IMR-90 (cell line): ENCODE results near the gene NPPC. TPM values are rescaled to one million over a fixed set of nuclear protein-coding genes. Genes with fewer than 3 reads are reported as not detected.

ENCODE experiments used
- ATAC-seq: fragments of 200-7000 bp; cut with Tn5 transposase; 2 replicates; pipeline ENCODE4 v1.9.1; 2020; ENCODE audit warnings: low read depth, mild to moderate bottlenecking, moderate library complexity
- BruUV-seq: library from RNA; stranded (reverse); fragments of 400-500 nt; replicated peaks from 2 replicates; lab custom pipeline; 2021; lab: Mats Ljungman, UMichigan
- CTCF ChIA-PET: fragments of 300-600 bp; formaldehyde crosslinking; extraction: SDS; loops from one replicate; lab custom pipeline; 2021; ENCODE audit warnings: antibody characterized with exemption; lab: Yijun Ruan, JAX
- POLR2A ChIA-PET: fragments of 300-600 bp; sonication (Branson Sonifier 250); formaldehyde crosslinking; loops from one replicate; lab custom pipeline; 2022; ENCODE audit warnings: antibody characterized with exemption; ENCODE audit not compliant: unreplicated experiment; lab: Charles Lee
- DNase-seq: peaks from one replicate; pipeline ENCODE4 v3.0.0; 2013
- H2AFZ ChIP-seq: replicated peaks from 2 replicates; pipeline ENCODE3; 2013; ENCODE audit warnings: low read length, mild to moderate bottlenecking; ENCODE audit not compliant: poor library complexity
- H2AK5ac ChIP-seq: 2 replicates; pipeline ENCODE4 v1.6.1; 2013; ENCODE audit warnings: low read depth, low read length, inconsistent platforms
- H2AK9ac ChIP-seq: replicated peaks from 2 replicates; pipeline ENCODE3; 2013; ENCODE audit warnings: mild to moderate bottlenecking, low read depth, low read length, moderate library complexity; ENCODE audit not compliant: poor library complexity
- H2BK120ac ChIP-seq: 2 replicates; pipeline ENCODE4 v1.6.1; 2013; ENCODE audit warnings: low read depth, low read length, inconsistent platforms
- H2BK15ac ChIP-seq: 3 replicates; pipeline ENCODE4 v1.6.1; 2013; ENCODE audit warnings: low read depth, low read length, inconsistent platforms
- H2BK20ac ChIP-seq: 2 replicates; pipeline ENCODE4 v1.6.1; 2013; ENCODE audit warnings: low read depth, mild to moderate bottlenecking, inconsistent platforms, low read length, moderate library complexity
- H2BK5ac ChIP-seq: 2 replicates; pipeline ENCODE4 v1.6.1; 2013; ENCODE audit warnings: mild to moderate bottlenecking, low read depth, low read length, inconsistent platforms; ENCODE audit not compliant: poor library complexity, severe bottlenecking
- H3K14ac ChIP-seq: replicated peaks from 2 replicates; pipeline ENCODE4 v1.6.1; 2013; ENCODE audit warnings: low read depth, low read length, inconsistent platforms
- H3K18ac ChIP-seq: 2 replicates; pipeline ENCODE4 v1.6.1; 2013; ENCODE audit warnings: low read depth, low read length, control low read depth
- H3K23ac ChIP-seq: 2 replicates; pipeline ENCODE4 v1.6.1; 2013; ENCODE audit warnings: low read depth, low read length, inconsistent platforms
- H3K27ac ChIP-seq: 2 replicates; pipeline ENCODE4 v1.5.1; 2013; ENCODE audit warnings: mild to moderate bottlenecking, control low read depth, low read length; ENCODE audit not compliant: insufficient read depth
- H3K27me3 ChIP-seq: 2 replicates; pipeline ENCODE4 v1.6.1; 2013; ENCODE audit warnings: low read length; ENCODE audit not compliant: control insufficient read depth, insufficient read depth
- H3K36me3 ChIP-seq: 2 replicates; pipeline ENCODE4 v1.6.1; 2013; ENCODE audit warnings: low read length, mixed read lengths; ENCODE audit not compliant: control insufficient read depth, insufficient read depth
- H3K4ac ChIP-seq: 2 replicates; pipeline ENCODE4 v1.6.1; 2013; ENCODE audit warnings: low read depth, low read length, inconsistent platforms
- H3K4me1 ChIP-seq: 2 replicates; pipeline ENCODE4 v1.6.1; 2013; ENCODE audit warnings: low read length, mixed read lengths; ENCODE audit not compliant: control insufficient read depth, insufficient read depth
- H3K4me2 ChIP-seq: 2 replicates; pipeline ENCODE4 v1.6.1; 2013; ENCODE audit warnings: low read depth, mild to moderate bottlenecking, control low read depth, low read length, moderate library complexity
- H3K4me3 ChIP-seq: 2 replicates; pipeline ENCODE4 v1.5.1; 2013; ENCODE audit warnings: low read depth, mild to moderate bottlenecking, control low read depth, low read length, moderate library complexity; ENCODE audit not compliant: insufficient read depth
- H3K56ac ChIP-seq: 2 replicates; pipeline ENCODE4 v1.6.1; 2013; ENCODE audit warnings: low read length, inconsistent platforms; ENCODE audit not compliant: insufficient read depth; ENCODE audit errors: extremely low read depth
- H3K79me1 ChIP-seq, 2 experiments: 2 replicates each; pipeline ENCODE4 v1.6.1; 2013; ENCODE audit warnings: low read length in 2 of 2, inconsistent platforms in 1 of 2, low read depth in 1 of 2
- H3K9ac ChIP-seq: 2 replicates; pipeline ENCODE4 v1.6.1; 2013; ENCODE audit warnings: low read depth, low read length, control low read depth
- H3K9me1 ChIP-seq: 2 replicates; pipeline ENCODE4 v1.6.1; 2013; ENCODE audit warnings: low read length, inconsistent platforms; ENCODE audit not compliant: insufficient read depth
- H3K9me3 ChIP-seq: 2 replicates; pipeline ENCODE4 v1.6.1; 2013; ENCODE audit warnings: low read length; ENCODE audit not compliant: control insufficient read depth, insufficient read depth
- H4K20me1 ChIP-seq: 2 replicates; pipeline ENCODE4 v1.6.1; 2013; ENCODE audit warnings: low read length, inconsistent platforms; ENCODE audit not compliant: insufficient read depth
- H4K5ac ChIP-seq: 2 replicates; pipeline ENCODE4 v1.6.1; 2013; ENCODE audit warnings: mild to moderate bottlenecking, low read depth, low read length, control low read depth
- H4K8ac ChIP-seq, 2 experiments: 2 replicates each; pipeline ENCODE4 v1.6.1; 2013; ENCODE audit warnings: low read depth in 2 of 2, low read length in 2 of 2, control low read depth in 1 of 2, inconsistent platforms in 1 of 2
- H4K91ac ChIP-seq: 2 replicates; pipeline ENCODE4 v1.6.1; 2013; ENCODE audit warnings: low read depth, low read length, inconsistent platforms; ENCODE audit not compliant: insufficient read depth
- BHLHE40 ChIP-seq: fragments of 150-350 bp; IDR thresholded peaks from 2 replicates; pipeline ENCODE4 v1.6.1; 2016; ENCODE audit warnings: mild to moderate bottlenecking, low read depth, low read length
- CEBPB ChIP-seq: IDR thresholded peaks from 2 replicates; pipeline ENCODE4 v1.6.1; 2012; ENCODE audit warnings: low read depth, low read length, improper control_type of control experiment
- CHD1 ChIP-seq: IDR thresholded peaks from 2 replicates; pipeline ENCODE4 v1.6.1; 2012; ENCODE audit warnings: low read depth, low read length, improper control_type of control experiment
- ELK1 ChIP-seq: fragments of 150-350 bp; IDR thresholded peaks from 2 replicates; pipeline ENCODE4 v1.6.1; 2016; ENCODE audit warnings: low read depth, mild to moderate bottlenecking, low read length, moderate library complexity, borderline replicate concordance
- FOS ChIP-seq: fragments of 150-350 bp; IDR thresholded peaks from 2 replicates; pipeline ENCODE4 v1.6.1; 2016; ENCODE audit warnings: low read depth, low read length
- MAFK ChIP-seq: IDR thresholded peaks from 2 replicates; pipeline ENCODE4 v1.6.1; 2012; ENCODE audit warnings: low read depth, low read length, improper control_type of control experiment
- MAZ ChIP-seq: IDR thresholded peaks from 2 replicates; pipeline ENCODE4 v1.6.1; 2012; ENCODE audit warnings: low read depth, mild to moderate bottlenecking, low read length, improper control_type of control experiment, moderate library complexity, borderline replicate concordance
- MXI1 ChIP-seq: IDR thresholded peaks from 2 replicates; pipeline ENCODE4 v1.6.1; 2012; ENCODE audit warnings: low read depth, mild to moderate bottlenecking, low read length, moderate library complexity, borderline replicate concordance
- NFE2L2 ChIP-seq: fragments of 150-350 bp; IDR thresholded peaks from 2 replicates; pipeline ENCODE4 v1.6.1; 2016; ENCODE audit warnings: low read depth, mild to moderate bottlenecking, low read length
- POLR2A ChIP-seq: IDR thresholded peaks from 2 replicates; pipeline ENCODE4 v1.6.1; 2012; ENCODE audit warnings: mild to moderate bottlenecking, low read depth, low read length
- RAD21 ChIP-seq: IDR thresholded peaks from 2 replicates; pipeline ENCODE4 v1.6.1; 2012; ENCODE audit warnings: low read length, improper control_type of control experiment
- RCOR1 ChIP-seq: IDR thresholded peaks from 2 replicates; pipeline ENCODE4 v1.6.1; 2012; ENCODE audit warnings: mild to moderate bottlenecking, low read length, improper control_type of control experiment; ENCODE audit not compliant: insufficient replicate concordance
- RFX5 ChIP-seq: IDR thresholded peaks from 2 replicates; pipeline ENCODE4 v1.8.0; 2012; ENCODE audit warnings: low read depth, mild to moderate bottlenecking, low read length, moderate library complexity
- SMC3 ChIP-seq: fragments of 150-350 bp; IDR thresholded peaks from 2 replicates; pipeline ENCODE4 v1.6.1; 2016; ENCODE audit warnings: low read depth, mild to moderate bottlenecking, antibody characterized with exemption, low read length, moderate library complexity
- WGBS, 2 experiments: methylation state at CpG; one replicate each; pipeline versions ENCODE4 v1.1.5 to v1.1.7; 2013; ENCODE audit warnings: missing lambda C conversion rate in 2 of 2; ENCODE audit not compliant: insufficient read length in 1 of 2; ENCODE audit errors: extremely low coverage in 2 of 2; 5-methylcytosine and 5-hydroxymethylcytosine counted together
- dilution Hi-C: fragments of 300-500 bp; cut with HindIII; formaldehyde crosslinking; loops from one replicate; pipeline ENCODE4 v1.14.3; 2018; ENCODE audit warnings: low sequenced_read_pairs; ENCODE audit not compliant: unreplicated experiment
- in situ Hi-C: fragments of 300-500 bp; cut with MboI; formaldehyde crosslinking; loops from 3 replicates; pipeline ENCODE4 v1.14.3; 2019; ENCODE audit warnings: low sequenced_read_pairs, inconsistent platforms, mixed read lengths
- intact Hi-C: fragments of 100-400 bp; cut with micrococcal nuclease; formaldehyde crosslinking; loops from 2 replicates; pipeline ENCODE4 v1.10.0; 2022
- polyA plus RNA-seq, 3 experiments: library from polyadenylated mRNA; depleted of rRNA; stranded (reverse); fragments of >200 nt; gene quantifications; 2 replicates each; pipeline ENCODE4 v1.2.3, GENCODE V29; 2012; ENCODE audit warnings: low replicate concordance in 1 of 3
- total RNA-seq: library from RNA; depleted of rRNA; stranded (reverse); fragments of >200 nt; gene quantifications from 2 replicates; pipeline ENCODE4 v1.2.3, GENCODE V29; 2012
- TF ChIP-seq, protein P1 (sequence below): fragments of 150-350 bp; IDR thresholded peaks from 2 replicates; pipeline ENCODE4 v1.6.1; 2017; ENCODE audit warnings: mild to moderate bottlenecking, antibody characterized with exemption, low read length, low read depth
- TF ChIP-seq, protein P2 (sequence below): conservative IDR thresholded peaks from 2 replicates; pipeline ENCODE4 v1.5.1; 2012; ENCODE audit warnings: mild to moderate bottlenecking, low read depth, low read length, improper control_type of control experiment

The NPPC gene
- total and polyA plus RNA-seq, 2 of the 4 experiments (the other 2 are of a cell fraction) = 0.22 to 0.36 TPM

DNA sequence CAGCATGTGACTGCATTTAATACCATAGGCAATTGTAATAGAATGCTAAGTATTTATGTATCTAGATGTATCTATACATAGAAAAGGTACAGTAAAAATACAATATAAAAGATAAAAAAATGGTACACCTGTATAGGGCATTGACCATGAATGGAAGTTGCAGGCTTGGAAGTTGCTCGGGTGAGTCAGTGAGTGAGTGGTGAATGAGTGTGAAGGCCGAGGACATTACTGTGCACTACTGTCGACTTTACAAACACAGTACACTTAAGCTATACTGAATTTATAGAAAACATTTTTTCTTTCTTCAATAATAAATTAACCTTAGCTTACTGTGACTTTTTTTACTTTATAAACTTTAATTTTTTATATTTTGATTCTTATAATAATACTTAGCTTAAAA, 44.3 kb upstream of the NPPC start:
- BruUV-seq = no TSS peak
- TF ChIP-seq RCOR1 (no peak), ELK1 (no peak), RAD21 (no peak), NFE2L2 (no peak), SMC3 (no peak), MAFK (no peak), FOS (no peak), CEBPB (no peak), POLR2A (no peak), CHD1 (no peak), MAZ (no peak), BHLHE40 (no peak), RFX5 (no peak), MXI1 (no peak)
- TF ChIP-seq, protein P1, sequence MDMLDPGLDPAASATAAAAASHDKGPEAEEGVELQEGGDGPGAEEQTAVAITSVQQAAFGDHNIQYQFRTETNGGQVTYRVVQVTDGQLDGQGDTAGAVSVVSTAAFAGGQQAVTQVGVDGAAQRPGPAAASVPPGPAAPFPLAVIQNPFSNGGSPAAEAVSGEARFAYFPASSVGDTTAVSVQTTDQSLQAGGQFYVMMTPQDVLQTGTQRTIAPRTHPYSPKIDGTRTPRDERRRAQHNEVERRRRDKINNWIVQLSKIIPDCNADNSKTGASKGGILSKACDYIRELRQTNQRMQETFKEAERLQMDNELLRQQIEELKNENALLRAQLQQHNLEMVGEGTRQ = no peak
- TF ChIP-seq, protein P2, sequence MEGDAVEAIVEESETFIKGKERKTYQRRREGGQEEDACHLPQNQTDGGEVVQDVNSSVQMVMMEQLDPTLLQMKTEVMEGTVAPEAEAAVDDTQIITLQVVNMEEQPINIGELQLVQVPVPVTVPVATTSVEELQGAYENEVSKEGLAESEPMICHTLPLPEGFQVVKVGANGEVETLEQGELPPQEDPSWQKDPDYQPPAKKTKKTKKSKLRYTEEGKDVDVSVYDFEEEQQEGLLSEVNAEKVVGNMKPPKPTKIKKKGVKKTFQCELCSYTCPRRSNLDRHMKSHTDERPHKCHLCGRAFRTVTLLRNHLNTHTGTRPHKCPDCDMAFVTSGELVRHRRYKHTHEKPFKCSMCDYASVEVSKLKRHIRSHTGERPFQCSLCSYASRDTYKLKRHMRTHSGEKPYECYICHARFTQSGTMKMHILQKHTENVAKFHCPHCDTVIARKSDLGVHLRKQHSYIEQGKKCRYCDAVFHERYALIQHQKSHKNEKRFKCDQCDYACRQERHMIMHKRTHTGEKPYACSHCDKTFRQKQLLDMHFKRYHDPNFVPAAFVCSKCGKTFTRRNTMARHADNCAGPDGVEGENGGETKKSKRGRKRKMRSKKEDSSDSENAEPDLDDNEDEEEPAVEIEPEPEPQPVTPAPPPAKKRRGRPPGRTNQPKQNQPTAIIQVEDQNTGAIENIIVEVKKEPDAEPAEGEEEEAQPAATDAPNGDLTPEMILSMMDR = no peak
- in situ Hi-C loops = no loop called here

More for the DNA sequence above, 44.3 kb upstream of the NPPC start:
- Histone ChIP-seq H3K56ac (no peak overlapping the region), H3K79me1 (peaks cover 22 to 27% of the 10 kb centered on the region in 2 experiments; a peak in 3 of 4 replicates), H3K4me3 (no peak overlapping the region), H4K20me1 (peaks cover 7% of the 10 kb centered on the region; the same call in 1 of the 2 replicates), H3K4ac (no peak overlapping the region), H2AK9ac (no peak overlapping the region), H2AFZ (no peak overlapping the region), H3K9me3 (no peaks in the 10 kb centered on the region), H3K27me3 (no peaks in the 10 kb centered on the region), H2BK5ac (no peak overlapping the region), H4K91ac (no peak overlapping the region), H2BK120ac (no peak overlapping the region), H3K36me3 (no peaks in the 10 kb centered on the region), H2AK5ac (no peak overlapping the region), H3K4me2 (no peak overlapping the region), H3K4me1 (no peaks in the 10 kb centered on the region), H4K8ac (no peak overlapping the region), H3K27ac (no peak overlapping the region), H2BK20ac (no peak overlapping the region), H3K9me1 (no peaks in the 10 kb centered on the region), H3K23ac (no peak overlapping the region), H3K14ac (no peak overlapping the region), H3K9ac (no peak overlapping the region), H3K18ac (no peak overlapping the region), H2BK15ac (no peak overlapping the region), H4K5ac (no peak overlapping the region)
- dilution Hi-C loops (no loop called here), intact Hi-C loops (no loop called here)
- CTCF ChIA-PET = no interaction called here
- ATAC-seq = no peak
- peak; percentile 34 for DNase-seq
- POLR2A ChIA-PET = interaction anchor here (0.9 kb wide), 1 partner anchor 12 kb away, joined by 5 read pairs; no protein-coding TSS in a partner anchor
- no CpG with 5 or more reads among the region's 3 CpGs for WGBS, 2 experiments
